Measurements from ENCODE around the gene MAMLD1.

- TF ChIP-seq CTCF (IDR thresholded peaks at IDR 0.05) (no peak), POLR2A (IDR thresholded peaks at IDR 0.05) (no peak)
These were observed 168.3 kb downstream of the MAMLD1 start for GRCh38 chrX:150531467-150531866.
